Mammary epithelial cell (primary cell): Measurements from ENCODE around the gene ZNF362.

ENCODE experiments used
- EZH2 ChIP-seq: IDR thresholded peaks from 2 replicates; pipeline ENCODE4 v1.6.1; 2012; ENCODE audit warnings: low read length, inconsistent platforms, borderline replicate concordance
- TF ChIP-seq, protein P1 (sequence below), 2 donors: IDR thresholded peaks in 1 of 2; conservative IDR thresholded peaks in 1 of 2; 2 replicates each; pipeline ENCODE4 v1.5.1; 2011 to 2012; ENCODE audit warnings: inconsistent platforms in 2 of 2, low read length in 2 of 2, mild to moderate bottlenecking in 2 of 2, control low read depth in 1 of 2, low read depth in 1 of 2; ENCODE audit not compliant: insufficient read depth in 1 of 2; ENCODE audit errors: extremely low read depth in 1 of 2

DNA sequence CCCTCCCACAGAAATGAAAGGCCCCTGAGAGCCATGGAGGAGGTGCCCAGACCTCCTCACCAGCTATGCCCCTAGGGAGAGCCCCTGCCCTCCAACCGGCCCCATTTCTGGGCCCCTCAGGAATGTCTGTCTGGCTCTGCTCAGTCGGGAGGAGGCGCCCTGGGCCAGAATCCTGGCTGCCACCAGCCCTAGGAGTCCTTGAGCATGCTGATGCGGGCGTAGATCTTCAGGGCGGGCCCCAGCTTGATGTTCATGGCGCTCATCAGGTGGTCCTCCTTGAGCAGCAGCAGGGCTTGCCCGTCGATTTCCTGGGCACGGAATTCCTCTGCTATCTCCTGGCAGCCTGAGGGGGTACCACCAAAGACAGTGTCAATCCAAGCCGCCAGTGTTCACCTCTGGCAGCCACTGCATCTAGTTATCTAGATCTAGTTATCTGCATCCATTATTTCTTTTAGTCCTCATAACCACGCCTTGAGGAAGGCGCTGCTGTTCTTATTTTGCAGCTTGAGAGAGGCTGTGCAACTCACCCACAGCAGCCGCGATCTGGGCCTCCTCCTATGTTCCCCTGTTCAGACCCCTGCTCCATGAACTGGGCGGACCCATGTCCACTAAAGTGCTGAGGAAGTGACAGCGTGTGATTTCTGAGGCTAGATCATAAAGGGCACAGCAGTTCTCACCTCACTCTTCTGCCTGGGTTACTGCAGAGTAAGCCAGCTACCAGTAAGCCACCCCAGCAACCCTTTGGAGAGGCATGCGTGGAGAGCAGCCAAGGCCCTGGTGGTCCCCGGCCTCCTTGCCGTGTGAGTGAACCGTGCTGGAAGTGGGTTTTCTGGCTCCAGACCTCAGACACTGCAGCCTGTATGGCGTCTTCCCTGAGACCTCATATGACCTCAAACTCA, 68.6 kb downstream of the ZNF362 start:
- TF ChIP-seq, protein P1, sequence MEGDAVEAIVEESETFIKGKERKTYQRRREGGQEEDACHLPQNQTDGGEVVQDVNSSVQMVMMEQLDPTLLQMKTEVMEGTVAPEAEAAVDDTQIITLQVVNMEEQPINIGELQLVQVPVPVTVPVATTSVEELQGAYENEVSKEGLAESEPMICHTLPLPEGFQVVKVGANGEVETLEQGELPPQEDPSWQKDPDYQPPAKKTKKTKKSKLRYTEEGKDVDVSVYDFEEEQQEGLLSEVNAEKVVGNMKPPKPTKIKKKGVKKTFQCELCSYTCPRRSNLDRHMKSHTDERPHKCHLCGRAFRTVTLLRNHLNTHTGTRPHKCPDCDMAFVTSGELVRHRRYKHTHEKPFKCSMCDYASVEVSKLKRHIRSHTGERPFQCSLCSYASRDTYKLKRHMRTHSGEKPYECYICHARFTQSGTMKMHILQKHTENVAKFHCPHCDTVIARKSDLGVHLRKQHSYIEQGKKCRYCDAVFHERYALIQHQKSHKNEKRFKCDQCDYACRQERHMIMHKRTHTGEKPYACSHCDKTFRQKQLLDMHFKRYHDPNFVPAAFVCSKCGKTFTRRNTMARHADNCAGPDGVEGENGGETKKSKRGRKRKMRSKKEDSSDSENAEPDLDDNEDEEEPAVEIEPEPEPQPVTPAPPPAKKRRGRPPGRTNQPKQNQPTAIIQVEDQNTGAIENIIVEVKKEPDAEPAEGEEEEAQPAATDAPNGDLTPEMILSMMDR (conservative IDR thresholded peaks at IDR 0.05 in 1 of 2, IDR thresholded peaks at IDR 0.05 in 1 of 2; ENCODE audit: extremely low read depth in 1 of 2, insufficient read depth in 1 of 2, low read depth in 1 of 2, low read length in 2 of 2): no peak
- TF ChIP-seq EZH2: no peak
